GM21390 (cell line): ENCODE measurements around the gene MRPL42.
"Not testable (repeated sequence)": the region's sequence is repeated elsewhere in the genome, so short reads cannot be mapped to it uniquely, and the experiment has no call there.

Experiments used
- ATAC-seq: cut with Tn5 transposase; IDR thresholded peaks from one replicate; pipeline ENCODE4 v1.9.1; 2021; ENCODE audit not compliant: unreplicated experiment

MRPL42 gene

DNA sequence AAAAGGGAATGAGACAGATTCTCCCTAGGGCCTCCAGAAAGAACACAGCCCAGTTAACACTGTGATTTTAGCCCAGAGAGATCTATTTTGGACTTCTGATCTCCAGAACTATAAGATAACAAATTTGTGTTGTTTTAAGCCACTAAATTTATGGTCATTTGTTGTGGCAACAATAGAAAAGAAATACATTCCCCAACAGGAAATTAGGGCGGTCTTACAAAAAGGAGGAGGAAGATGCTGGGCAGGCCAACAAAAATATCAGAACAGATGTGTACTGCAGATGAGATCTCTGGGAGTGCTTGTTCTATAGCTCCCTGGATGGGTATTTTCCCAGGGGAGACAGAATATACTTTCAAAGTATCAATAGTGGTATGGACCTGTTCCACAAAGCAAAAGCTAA is 73.2 kb downstream of the MRPL42 start:
- no peak for ATAC-seq

DNA sequence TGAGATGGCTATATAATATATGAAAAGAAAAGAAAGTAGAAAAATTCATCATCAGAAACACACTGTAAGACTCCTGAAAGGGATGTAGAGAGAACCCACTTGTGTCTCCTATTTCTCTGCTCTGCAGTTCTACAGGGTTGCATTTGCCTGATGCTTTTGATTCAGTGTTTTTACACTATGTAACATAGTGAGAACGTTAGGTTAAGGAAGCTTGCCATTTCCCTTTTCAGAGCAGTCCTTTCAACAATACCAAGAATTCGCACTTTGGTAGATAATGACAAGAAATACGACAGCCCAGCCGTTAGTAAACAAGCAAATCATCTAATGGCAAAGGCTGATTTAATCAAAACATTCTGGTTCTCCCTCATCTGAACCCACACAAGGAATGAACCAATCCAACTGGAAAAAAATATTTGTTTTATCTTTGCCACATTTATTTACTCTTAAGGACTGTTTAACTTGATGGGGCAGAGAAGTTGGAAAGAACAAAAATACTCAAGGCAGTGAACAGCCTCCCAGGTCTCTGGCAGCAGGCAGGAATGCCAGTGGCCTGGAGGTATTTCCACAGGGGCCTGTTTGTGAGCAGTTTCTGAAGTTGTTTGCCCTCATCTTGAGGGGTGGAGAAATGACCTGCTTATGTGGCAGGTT is 74.4 kb downstream of the MRPL42 start:
- ATAC-seq: no peak

DNA sequence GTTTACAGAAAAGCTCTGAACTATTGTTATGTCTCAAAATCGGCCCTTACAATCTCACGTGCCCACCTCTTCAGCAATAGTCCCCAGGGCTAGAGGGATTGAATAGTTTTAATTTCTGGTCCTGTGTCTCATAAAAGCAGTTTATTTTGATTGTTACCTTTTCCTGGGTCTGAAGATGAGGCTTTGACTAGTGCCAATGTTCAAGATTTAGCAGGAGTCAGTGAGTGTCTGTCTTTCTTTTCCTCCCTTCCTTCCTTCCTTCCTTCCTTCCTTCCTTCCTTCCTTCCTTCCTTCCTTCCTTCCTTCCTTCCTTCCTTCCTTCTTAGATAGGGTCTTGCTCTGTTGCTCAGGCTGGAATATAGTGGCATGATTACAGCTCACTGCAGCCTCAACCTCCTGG is 80.5 kb downstream of the MRPL42 start:
- no peak for ATAC-seq

DNA sequence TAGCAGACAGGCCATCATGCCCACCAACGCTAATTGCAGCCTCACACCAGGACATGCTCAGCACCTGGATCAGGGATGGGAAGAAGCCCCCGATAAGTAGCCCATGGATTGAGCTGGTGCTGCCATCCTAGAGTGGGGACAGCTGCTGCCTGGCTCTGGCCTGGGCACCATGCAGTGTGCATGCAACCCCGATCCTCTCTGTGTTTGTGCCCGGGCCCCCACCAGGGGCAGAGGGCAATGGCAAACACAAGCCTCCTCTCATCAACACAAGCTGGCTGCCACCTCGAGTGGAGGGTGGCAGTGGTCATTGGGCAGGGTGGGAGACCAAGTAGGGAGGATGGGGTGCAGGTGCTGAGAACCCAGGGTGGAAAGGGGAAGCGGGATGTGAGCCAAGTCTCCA is 81.9 kb downstream of the MRPL42 start:
- ATAC-seq: no peak

DNA sequence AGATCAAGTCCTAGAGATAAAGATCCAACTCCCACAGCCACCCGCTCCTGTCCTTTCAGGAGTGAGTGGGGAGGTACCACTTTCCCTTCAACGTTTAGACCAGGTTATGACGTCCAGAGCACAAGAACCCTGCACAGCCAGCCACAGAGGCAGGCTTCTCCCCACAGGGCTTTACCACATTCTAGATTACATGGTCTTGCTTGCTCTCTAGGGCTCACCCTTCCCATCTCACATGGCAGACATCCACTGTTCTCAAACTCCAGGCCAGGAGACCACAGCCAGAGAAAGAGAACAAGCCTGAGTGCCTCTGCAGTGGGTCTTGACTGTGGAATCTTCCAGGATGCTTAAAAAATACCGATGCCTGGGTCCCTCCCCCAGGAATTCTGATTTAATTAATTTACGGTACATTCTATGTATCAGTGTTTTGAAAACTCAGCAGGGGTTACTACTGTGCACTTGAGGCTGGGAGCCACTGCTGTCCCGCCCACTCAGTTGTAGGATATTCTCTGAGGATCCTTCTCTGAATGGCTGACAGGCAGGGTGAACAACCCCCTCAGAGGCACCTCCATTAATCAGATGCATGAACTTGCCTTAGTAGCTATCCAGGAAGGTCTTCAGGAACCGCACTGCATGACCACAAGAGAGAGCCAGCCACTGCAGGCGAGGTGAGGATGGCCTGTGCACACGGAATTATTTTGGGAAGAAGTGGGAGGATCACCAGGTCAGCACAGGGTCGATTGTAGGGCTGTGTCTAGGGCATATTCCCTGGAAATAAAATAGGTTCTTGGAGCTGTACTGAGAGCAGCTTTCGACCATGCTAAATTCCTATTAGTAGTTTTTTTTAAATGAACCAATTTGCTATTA is 83.7 kb downstream of the MRPL42 start:
- no peak for ATAC-seq

DNA sequence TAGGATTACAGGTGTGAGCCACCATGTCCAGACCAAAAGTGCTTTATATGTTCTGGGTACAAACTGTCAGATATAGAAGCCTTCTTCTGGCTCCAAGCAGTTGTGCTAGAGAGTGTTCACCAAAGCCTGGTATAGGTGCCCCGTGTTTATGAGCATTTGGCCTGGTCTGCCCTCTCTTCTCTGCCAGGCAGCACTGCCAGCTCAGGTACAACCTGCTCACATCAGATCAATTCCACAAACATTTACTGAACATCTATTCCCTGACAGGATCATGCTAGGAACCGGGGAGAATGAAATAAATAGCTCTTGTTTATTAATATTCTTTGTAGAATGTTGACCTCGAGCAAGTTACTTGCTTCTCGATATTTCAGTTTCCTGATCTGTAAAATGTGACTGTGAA is 85.1 kb downstream of the MRPL42 start:
- no peak for ATAC-seq

DNA sequence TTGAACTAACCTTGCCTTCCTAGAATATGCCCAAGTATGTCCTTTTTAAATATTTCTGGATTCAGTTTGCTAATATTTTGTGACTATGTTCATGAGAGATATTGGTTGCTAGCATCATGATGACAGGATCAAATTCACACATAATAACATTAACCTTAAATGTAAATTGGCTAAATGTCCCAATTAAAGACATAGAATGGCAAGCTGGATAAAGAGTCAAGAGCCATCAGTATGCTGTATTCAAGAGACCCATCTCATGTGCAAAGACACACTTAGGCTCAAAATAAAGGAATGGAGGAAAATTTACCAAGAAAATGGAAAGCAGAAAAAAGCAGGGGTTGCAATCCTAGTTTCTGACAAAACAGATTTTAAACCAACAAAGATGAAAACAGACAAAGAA is 90.6 kb downstream of the MRPL42 start:
- ATAC-seq: not testable (repeated sequence)

DNA sequence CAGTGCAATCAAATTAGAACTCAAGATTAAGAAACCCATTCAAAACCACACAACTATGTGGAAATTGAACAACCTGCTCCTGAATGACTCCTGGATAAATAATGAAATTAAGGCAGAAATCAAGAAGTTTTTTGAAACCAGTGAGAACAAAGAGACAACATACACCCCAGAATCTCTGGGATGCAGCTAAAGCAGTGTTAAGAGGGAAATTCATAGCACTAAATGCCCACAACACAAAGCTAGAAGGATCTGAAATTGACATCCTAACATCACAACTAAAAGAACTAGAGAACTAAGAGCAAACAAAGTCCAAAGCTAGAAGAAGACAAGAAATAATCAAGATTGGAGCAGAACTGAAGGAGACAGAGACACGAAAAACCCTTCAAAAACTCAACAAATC is 91.4 kb downstream of the MRPL42 start:
- not testable (repeated sequence) for ATAC-seq

DNA sequence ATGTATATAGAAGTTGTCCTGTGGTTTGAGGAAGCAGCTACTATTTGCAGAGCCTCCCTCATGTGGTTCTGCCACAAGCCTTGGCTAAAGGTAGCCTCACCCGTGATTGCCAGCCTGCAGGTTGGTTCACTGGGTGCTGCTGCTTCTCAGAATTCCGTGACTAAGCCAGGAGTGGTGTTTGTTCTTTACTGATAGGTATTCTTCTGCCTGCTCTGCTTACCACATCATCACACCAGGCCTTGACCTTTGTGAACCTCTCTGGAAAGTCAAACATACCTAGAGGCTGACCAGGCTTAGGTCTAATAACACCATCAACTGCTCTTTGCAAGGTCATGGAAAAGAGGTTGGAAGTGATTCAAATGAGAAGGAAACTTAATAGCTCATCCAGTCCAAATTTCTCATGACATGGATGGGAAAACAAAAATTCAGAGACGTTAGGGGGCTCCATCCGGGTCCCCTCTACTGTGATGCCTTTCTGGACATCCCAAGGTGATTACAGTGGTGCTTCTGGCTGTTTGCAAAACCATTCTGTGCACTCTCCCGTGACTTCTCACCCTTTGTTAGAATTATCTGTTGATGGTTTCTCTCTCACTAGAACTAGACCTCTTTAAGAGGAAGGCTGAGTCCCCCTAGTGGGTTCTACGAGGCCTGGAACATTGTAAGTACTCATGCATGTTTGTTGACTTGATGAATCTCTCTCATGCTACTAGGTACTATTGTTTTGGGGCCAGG is 96.7 kb downstream of the MRPL42 start:
- no peak for ATAC-seq

DNA sequence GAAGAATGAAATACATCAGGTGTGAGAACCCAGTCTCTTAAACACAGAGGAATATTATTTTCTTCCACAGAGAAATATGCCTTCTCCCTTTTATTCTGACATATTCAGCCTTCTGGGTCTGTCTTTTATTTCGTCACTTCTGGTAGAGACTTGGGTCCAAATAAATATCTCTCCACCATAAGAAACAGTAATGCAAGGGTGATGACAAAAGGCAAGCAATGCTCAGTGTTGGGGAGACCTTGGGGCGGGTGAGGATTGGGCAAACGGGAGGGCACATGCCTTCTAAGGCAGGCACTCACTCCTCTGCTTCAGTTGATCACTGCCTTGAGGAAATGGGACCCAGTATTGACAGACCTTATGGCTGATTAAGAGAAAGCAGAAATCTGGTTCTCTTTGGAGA is 98.4 kb downstream of the MRPL42 start:
- ATAC-seq: no peak
